Measurements from ENCODE around the gene BIRC5.
A peak's percentile ranks its signal among the peaks of the same experiment; 100 is the strongest.
"Not testable (repeated sequence)": the region's sequence is repeated elsewhere in the genome, so short reads cannot be mapped to it uniquely, and the experiment has no call there.

Gene BIRC5

GRCh38 chr17:78214016-78214705 is at the start of gene BIRC5:
TSS of gene BIRC5 (plus strand) at chr17:78214253. CDS start at chr17:78214317, 64 bp downstream.
- peak; percentile 79 to 80 for DNase-seq

GRCh38 chr17:78164748-78165607 is 49.1 kb upstream of the BIRC5 start:
- DNase-seq = no peak

GRCh38 chr17:78166416-78166815 is 47.6 kb upstream of the BIRC5 start:
- DNase-seq = no peak

GRCh38 chr17:78168242-78168902 is 45.7 kb upstream of the BIRC5 start, which contains the start of gene SYNGR2:
TSS of gene SYNGR2 (plus strand) at chr17:78168581. CDS start at chr17:78168617, 36 bp downstream.
- DNase-seq = peak; percentile 35 to 57

- DNase-seq = peak; percentile 28 to 53
These were observed 44.9 kb upstream of the BIRC5 start for GRCh38 chr17:78168903-78169793.

GRCh38 chr17:78170692-78171590 is 43.1 kb upstream of the BIRC5 start:
- DNase-seq = no peak

- DNase-seq = not testable (repeated sequence)
These were observed 42.3 kb upstream of the BIRC5 start for GRCh38 chr17:78171591-78172248.

- no peak for DNase-seq
These were observed 41.6 kb upstream of the BIRC5 start for GRCh38 chr17:78172249-78173051.

- no peak for DNase-seq
These were observed 40.8 kb upstream of the BIRC5 start for GRCh38 chr17:78173097-78173715.

GRCh38 chr17:78174346-78174869 is 39.6 kb upstream of the BIRC5 start:
- DNase-seq = peak; percentile 88 to 90

GRCh38 chr17:78174870-78175642 is 39.0 kb upstream of the BIRC5 start:
- no peak for DNase-seq

- DNase-seq = no peak
These were observed 38.4 kb upstream of the BIRC5 start for GRCh38 chr17:78175643-78175981.

- peak; percentile 26 to 62 for DNase-seq
These were observed 37.5 kb upstream of the BIRC5 start for GRCh38 chr17:78176548-78177025.

GRCh38 chr17:78179372-78179771 is 34.7 kb upstream of the BIRC5 start:
- no peak for DNase-seq

GRCh38 chr17:78180083-78180482 is 34.0 kb upstream of the BIRC5 start:
- no peak for DNase-seq

GRCh38 chr17:78180508-78180907 is 33.5 kb upstream of the BIRC5 start:
- no peak for DNase-seq

- no peak for DNase-seq
These were observed 31.5 kb upstream of the BIRC5 start for GRCh38 chr17:78182504-78182903.

- DNase-seq = no peak
These were observed 30.1 kb upstream of the BIRC5 start for GRCh38 chr17:78183916-78184315.
